HG03565 (cell line): ENCODE data around the gene RRM1.

Experiments
- ATAC-seq: cut with Tn5 transposase; IDR thresholded peaks from one replicate; pipeline ENCODE4 v1.9.1; 2021; ENCODE audit warnings: mild to moderate bottlenecking, moderate library complexity; ENCODE audit not compliant: unreplicated experiment

RRM1 gene

GRCh38 chr11:4184163-4184916, 89.7 kb downstream of the RRM1 start:
- ATAC-seq = no peak

GRCh38 chr11:4185561-4185960, 91.0 kb downstream of the RRM1 start:
- no peak for ATAC-seq

- ATAC-seq = no peak
These were observed 92.0 kb downstream of the RRM1 start for GRCh38 chr11:4186464-4187054.

- ATAC-seq = peak; percentile 88
These were observed 92.7 kb downstream of the RRM1 start for GRCh38 chr11:4187055-4187988.
